ENCODE measurements around the gene KCTD2. TPM values are rescaled to one million over a fixed set of nuclear protein-coding genes. Genes with fewer than 3 reads are reported as not detected.

KCTD2 gene
- total RNA-seq, 3 donors from 2014 or later (not counting 1 experiment from before 2014, with no cell fraction given) = 17.4 to 27.0 (median 24.7) TPM

DNA sequence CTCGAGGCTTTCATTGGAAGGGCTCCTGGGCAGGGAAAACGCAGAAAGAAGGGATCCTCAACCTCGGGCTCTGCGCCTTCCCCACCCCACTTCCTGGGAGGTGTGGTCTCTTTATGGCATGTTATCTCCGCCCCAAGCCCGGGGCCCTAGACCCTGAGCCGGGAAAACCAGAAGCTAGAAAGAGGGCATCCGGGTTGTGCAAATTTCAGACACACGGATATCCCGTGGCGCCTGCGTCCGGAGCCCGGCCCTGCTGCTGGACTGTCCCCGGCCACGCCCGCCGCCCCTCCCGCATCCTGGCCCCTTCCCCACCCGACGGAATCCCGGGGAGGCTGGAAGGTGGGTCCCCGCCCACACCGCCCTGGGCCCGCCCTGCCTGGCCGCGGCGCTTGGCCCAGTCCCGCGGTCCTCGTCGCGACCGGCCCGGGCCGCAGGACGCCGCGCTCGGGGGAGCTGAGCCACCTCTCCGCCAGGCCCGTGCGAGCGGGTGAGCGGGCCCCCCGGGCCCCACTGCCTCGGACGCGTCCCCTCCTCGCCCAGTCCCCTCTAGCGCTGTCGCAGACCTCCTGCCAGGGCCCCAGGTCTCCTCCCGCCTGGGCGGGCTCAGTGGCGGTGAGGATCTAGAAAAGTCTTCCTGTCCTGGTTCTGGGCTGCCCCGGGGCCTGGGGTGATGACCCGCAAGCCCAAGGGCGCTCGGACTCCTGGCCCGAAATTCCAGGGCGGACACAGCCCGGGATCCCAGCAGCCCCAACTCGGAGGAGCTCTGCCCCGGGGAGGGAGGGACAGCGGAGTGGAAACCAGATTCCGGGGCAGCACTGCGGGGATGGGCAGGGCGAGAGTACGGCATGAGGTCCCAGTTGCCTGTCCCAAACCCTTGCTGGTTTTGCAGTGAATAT, 40.8 kb downstream of the KCTD2 start, which contains the start of gene SLC16A5:
Gene SLC16A5 (plus strand): TSS at position 397 of the 896 bp plus-strand sequence. CDS start 5,683 bp downstream, outside the sequence.
- Mint-ChIP-seq H3K4me1 (peaks cover 0 to 33% of the 10 kb centered on the region in 2 donors), H3K27me3 (ENCODE audit: low read depth in 2 of 2) (no peaks in the 10 kb centered on the region), H3K9me3 (no peaks in the 10 kb centered on the region), H3K36me3 (no peaks in the 10 kb centered on the region), H3K27ac (peak within 1 kb of the TSS in 1 of 2 donors; percentile 86), H3K4me3 (peak within 1 kb of the TSS; percentile 84)
- peak within 1 kb of the TSS; percentile 43 for H3K4me3 ChIP-seq (ENCODE audit: low read length)
- peak; percentile 29 to 68 for DNase-seq
- intact Hi-C loops (cut with micrococcal nuclease) = no loop called here
- no peaks in the 10 kb centered on the region for H3K27me3 ChIP-seq (ENCODE audit: control insufficient read depth, insufficient read depth, low read length)
- H3K4me1 ChIP-seq (ENCODE audit: control insufficient read depth, insufficient read depth, low read length) = peaks cover 23% of the 10 kb centered on the region
- peak within 1 kb of the TSS; percentile 11 for H3K27ac ChIP-seq (ENCODE audit: low read length)
- H3K36me3 ChIP-seq (ENCODE audit: control insufficient read depth, insufficient read depth, low read length) = no peaks in the 10 kb centered on the region
- peak; percentile 70 to 75 (median 73) for ATAC-seq
- H3K9me3 ChIP-seq (ENCODE audit: control insufficient read depth, insufficient read depth, low read length) = no peaks in the 10 kb centered on the region
- TF ChIP-seq, protein P1, sequence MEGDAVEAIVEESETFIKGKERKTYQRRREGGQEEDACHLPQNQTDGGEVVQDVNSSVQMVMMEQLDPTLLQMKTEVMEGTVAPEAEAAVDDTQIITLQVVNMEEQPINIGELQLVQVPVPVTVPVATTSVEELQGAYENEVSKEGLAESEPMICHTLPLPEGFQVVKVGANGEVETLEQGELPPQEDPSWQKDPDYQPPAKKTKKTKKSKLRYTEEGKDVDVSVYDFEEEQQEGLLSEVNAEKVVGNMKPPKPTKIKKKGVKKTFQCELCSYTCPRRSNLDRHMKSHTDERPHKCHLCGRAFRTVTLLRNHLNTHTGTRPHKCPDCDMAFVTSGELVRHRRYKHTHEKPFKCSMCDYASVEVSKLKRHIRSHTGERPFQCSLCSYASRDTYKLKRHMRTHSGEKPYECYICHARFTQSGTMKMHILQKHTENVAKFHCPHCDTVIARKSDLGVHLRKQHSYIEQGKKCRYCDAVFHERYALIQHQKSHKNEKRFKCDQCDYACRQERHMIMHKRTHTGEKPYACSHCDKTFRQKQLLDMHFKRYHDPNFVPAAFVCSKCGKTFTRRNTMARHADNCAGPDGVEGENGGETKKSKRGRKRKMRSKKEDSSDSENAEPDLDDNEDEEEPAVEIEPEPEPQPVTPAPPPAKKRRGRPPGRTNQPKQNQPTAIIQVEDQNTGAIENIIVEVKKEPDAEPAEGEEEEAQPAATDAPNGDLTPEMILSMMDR (IDR thresholded peaks at IDR 0.05) = no peak
- 4% methylated on average over 68 of the region's 69 CpGs for WGBS (ENCODE audit: insufficient coverage)

DNA sequence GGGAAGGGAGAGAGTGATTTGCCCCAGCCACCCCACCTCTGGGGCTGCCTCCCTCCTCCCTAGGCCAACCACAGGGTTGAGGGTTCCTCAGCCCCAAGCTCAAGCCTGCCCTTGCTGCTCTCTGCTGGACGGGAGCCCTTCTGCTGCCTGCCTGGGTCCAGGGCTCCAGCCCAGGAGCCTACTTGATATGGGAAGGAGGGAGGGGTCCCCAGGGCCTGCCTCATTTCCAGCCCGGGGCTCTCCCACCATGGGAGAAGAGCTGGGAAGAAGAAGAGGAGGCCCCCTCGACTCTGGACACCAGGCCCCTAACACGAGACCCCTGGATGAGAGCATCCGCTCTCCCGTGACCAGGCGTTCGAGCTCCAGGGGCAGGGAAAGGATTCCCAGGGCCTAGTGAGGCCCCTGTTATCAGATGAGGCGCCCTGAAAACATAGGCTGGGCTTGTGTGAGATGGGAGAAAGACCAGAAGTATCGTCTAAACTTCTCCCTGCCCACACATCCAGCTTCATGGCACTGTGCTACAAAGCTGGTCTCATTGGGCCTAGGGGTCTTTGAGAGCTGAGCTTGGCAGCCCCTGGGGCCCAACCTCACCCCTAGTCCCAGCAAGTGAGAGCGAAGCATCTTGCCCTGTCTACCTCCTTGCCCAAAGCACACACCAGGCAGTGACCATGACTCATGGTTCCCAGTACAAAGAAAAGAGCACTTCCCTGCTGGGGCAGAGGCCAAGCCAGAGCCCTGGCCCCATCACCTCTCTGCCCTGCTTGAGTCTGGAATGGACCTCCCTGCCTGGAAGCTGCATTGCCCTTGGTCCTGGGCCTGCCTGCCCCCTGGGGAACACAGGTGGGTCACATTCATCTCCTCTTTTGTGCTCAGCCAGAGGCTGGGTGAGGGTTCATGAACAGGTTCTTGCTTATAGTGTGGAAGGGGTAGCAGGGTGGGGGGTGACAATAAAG, 41.7 kb downstream of the KCTD2 start:
- no peaks in the 10 kb centered on the region for H3K9me3 ChIP-seq (ENCODE audit: control insufficient read depth, insufficient read depth, low read length)
- intact Hi-C loops (cut with micrococcal nuclease) = no loop called here
- Mint-ChIP-seq H3K27me3 (ENCODE audit: low read depth in 2 of 2) (no peaks in the 10 kb centered on the region), H3K27ac (peak overlapping the region in 1 of 2 donors; percentile 86), H3K9me3 (no peaks in the 10 kb centered on the region), H3K4me3 (peak overlapping the region; percentile 84), H3K4me1 (peaks cover 0 to 34% of the 10 kb centered on the region in 2 donors), H3K36me3 (no peaks in the 10 kb centered on the region)
- 82% methylated on average over 10 of the region's 11 CpGs for WGBS (ENCODE audit: insufficient coverage)
- H3K4me1 ChIP-seq (ENCODE audit: control insufficient read depth, insufficient read depth, low read length) = peaks cover 23% of the 10 kb centered on the region
- ATAC-seq (peak in 2 of 3 donors; percentile 31 to 33), DNase-seq (no peak)
- TF ChIP-seq, protein P1 (IDR thresholded peaks at IDR 0.05) = no peak
- peak overlapping the region; percentile 43 for H3K4me3 ChIP-seq (ENCODE audit: low read length)
- no peaks in the 10 kb centered on the region for H3K36me3 ChIP-seq (ENCODE audit: control insufficient read depth, insufficient read depth, low read length)
- peak overlapping the region; percentile 11 for H3K27ac ChIP-seq (ENCODE audit: low read length)
- H3K27me3 ChIP-seq (ENCODE audit: control insufficient read depth, insufficient read depth, low read length) = no peaks in the 10 kb centered on the region

DNA sequence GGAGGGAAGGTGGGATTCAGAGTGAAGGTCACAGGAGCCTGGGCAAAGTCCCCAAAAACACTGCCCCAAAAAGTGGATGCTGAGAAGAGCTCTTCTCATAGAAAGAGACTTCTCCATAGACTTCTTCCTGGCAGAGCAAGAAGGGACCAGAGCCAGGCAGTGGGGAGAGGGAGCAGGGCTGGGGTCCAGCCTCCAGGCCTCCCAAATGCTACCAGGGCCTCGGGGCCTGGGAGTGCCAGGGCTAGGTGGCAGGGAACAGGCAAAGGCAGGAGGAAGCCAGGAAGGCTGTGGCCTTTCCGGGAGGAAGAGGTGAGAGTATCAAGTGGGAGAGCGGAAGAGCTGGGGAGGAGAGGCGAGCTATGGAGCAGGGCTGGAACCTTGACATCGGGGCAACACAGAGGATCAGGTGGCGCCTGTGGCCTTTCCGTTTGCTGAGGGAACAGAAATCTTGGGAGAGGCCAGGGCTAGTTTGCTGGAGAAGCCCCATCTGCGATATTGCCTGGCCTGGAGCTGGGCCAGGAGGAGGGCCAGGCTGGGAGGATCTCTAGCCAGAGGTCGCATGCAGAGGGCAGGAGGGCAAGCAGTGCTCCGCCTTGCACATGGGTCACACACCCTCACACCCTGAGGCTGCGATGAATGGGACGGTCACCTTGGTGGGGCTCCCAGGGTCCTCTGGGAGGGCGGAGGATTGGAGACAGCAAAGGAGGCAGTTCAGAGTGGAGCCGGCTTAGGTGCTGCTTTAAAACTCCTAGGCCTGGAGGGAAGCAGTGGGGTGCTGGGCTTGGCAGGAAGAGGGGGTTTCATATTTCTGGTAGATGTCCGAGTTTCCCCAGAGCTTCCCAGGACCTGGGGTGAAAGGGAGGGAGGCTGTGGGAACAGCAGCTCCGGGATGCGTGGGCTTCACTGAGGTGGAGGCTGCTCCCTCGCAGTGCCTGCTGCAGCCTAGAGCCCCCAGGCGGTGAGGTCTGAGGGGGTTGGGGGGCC, 44.1 kb downstream of the KCTD2 start:
- WGBS (ENCODE audit: insufficient coverage) = 92% methylated on average over 19 of the region's 19 CpGs
- no peaks in the 10 kb centered on the region for H3K36me3 Mint-ChIP-seq
- DNase-seq (no peak), ATAC-seq (no peak)
- intact Hi-C loops (cut with micrococcal nuclease) = no loop called here
- H3K4me1 ChIP-seq (ENCODE audit: control insufficient read depth, insufficient read depth, low read length) = peaks cover 23% of the 10 kb centered on the region
- H3K27me3 Mint-ChIP-seq (ENCODE audit: low read depth in 2 of 2) = no peaks in the 10 kb centered on the region
- TF ChIP-seq, protein P1 (IDR thresholded peaks at IDR 0.05) = no peak
- no peak overlapping the region for H3K4me3 ChIP-seq (ENCODE audit: low read length)
- H3K9me3 ChIP-seq (ENCODE audit: control insufficient read depth, insufficient read depth, low read length) = no peaks in the 10 kb centered on the region
- H3K27ac Mint-ChIP-seq = peak overlapping the region in 1 of 2 donors; percentile 5
- H3K4me3 Mint-ChIP-seq = no peak overlapping the region
- no peaks in the 10 kb centered on the region for H3K36me3 ChIP-seq (ENCODE audit: control insufficient read depth, insufficient read depth, low read length)
- no peak overlapping the region for H3K27ac ChIP-seq (ENCODE audit: low read length)
- peaks cover 0 to 34% of the 10 kb centered on the region in 2 donors for H3K4me1 Mint-ChIP-seq
- H3K27me3 ChIP-seq (ENCODE audit: control insufficient read depth, insufficient read depth, low read length) = no peaks in the 10 kb centered on the region
- H3K9me3 Mint-ChIP-seq = no peaks in the 10 kb centered on the region
